K562 (cell line): ENCODE results near the gene KRTAP6-2. TPM values are rescaled to one million over a fixed set of nuclear protein-coding genes. Genes with fewer than 3 reads are reported as not detected.

ENCODE experiments used
- ATAC-seq: fragments of 200-7000 bp; cut with Tn5 transposase; 3 replicates; pipeline ENCODE4 v1.9.1; 2020; ENCODE audit warnings: moderate library complexity
- BruUV-seq: library from RNA; stranded (reverse); fragments of 400-500 nt; replicated peaks from 2 replicates; lab custom pipeline; 2021; lab: Mats Ljungman, UMichigan
- CTCF ChIA-PET: fragments of 300-600 bp; formaldehyde crosslinking; extraction: SDS; loops from one replicate; lab custom pipeline; 2021; ENCODE audit warnings: low intra/inter-chr PET ratio; lab: Yijun Ruan, JAX
- POLR2A ChIA-PET: fragments of 300-600, 350-650 bp; sonication (Branson Sonifier 250); formaldehyde crosslinking; extraction: SDS; loops from one replicate; lab custom pipeline; 2021; ENCODE audit warnings: antibody characterized with exemption, inconsistent platforms; lab: Yijun Ruan, JAX
- DNase-seq, 4 experiments: peaks; one replicate each; pipeline versions ENCODE4 v3.0.0 to v3.0.0-alpha.2; 2011 to 2018; ENCODE audit warnings: low spot score in 3 of 4, mixed read lengths in 3 of 4; ENCODE audit errors: extremely low read depth in 1 of 4
- FAIRE-seq: peaks from 2 replicates; lab custom pipeline; 2011; peaks lifted over from hg19 to GRCh38; lab: Jason Lieb, UNC
- H2AFZ ChIP-seq: 2 replicates; pipeline ENCODE4 v1.6.0; 2011; ENCODE audit warnings: low read depth, low read length, control low read depth, inconsistent platforms
- H3K27ac ChIP-seq: fragments of 200-600 bp; 3 replicates; pipeline ENCODE4 v1.8.0; 2011; ENCODE audit warnings: low read depth, mild to moderate bottlenecking, control low read depth, inconsistent platforms, low read length, moderate library complexity, mixed read lengths; ENCODE audit errors: extremely low read depth
- H3K27me3 ChIP-seq, 2 experiments: fragments of 300-600 bp in 1 of 2; 2 replicates in 1 of 2; 3 replicates in 1 of 2; pipeline versions ENCODE4 v1.6.0 to v1.8.0; 2011; ENCODE audit warnings: inconsistent platforms in 2 of 2, low read length in 2 of 2, mild to moderate bottlenecking in 1 of 2, mixed read lengths in 1 of 2, moderate library complexity in 1 of 2; ENCODE audit not compliant: control insufficient read depth in 2 of 2, insufficient read depth in 2 of 2
- H3K36me3 ChIP-seq: fragments of 300-600 bp; 3 replicates; pipeline ENCODE4 v1.8.0; 2011; ENCODE audit warnings: mild to moderate bottlenecking, low read length, inconsistent platforms; ENCODE audit not compliant: control insufficient read depth, insufficient read depth
- H3K4me1 ChIP-seq, 2 experiments: fragments of 200-600 bp in 1 of 2; replicated peaks in 1 of 2; 2 replicates in 1 of 2; 3 replicates in 1 of 2; pipeline versions ENCODE4 v1.5.1 to v1.8.0; 2011; ENCODE audit warnings: inconsistent platforms in 2 of 2, low read length in 2 of 2, mild to moderate bottlenecking in 1 of 2, mixed read lengths in 1 of 2, moderate library complexity in 1 of 2; ENCODE audit not compliant: control insufficient read depth in 2 of 2, insufficient read depth in 2 of 2
- H3K4me2 ChIP-seq: 2 replicates; pipeline ENCODE4 v1.6.1; 2011; ENCODE audit warnings: low read length, control low read depth, inconsistent platforms, mixed read lengths; ENCODE audit not compliant: insufficient read depth
- H3K4me3 ChIP-seq: fragments of 200-600 bp; sonication (generic), shearing (Covaris generic); 2 replicates; pipeline ENCODE4 v1.5.1; 2016; ENCODE audit warnings: control low read depth, inconsistent platforms
- H3K79me2 ChIP-seq: fragments of 200-600 bp; 3 replicates; pipeline ENCODE4 v1.8.0; 2011; ENCODE audit warnings: low read length, inconsistent platforms; ENCODE audit not compliant: control insufficient read depth, insufficient read depth
- H3K9ac ChIP-seq, 2 experiments: 2 replicates each; pipeline versions ENCODE4 v1.6.0 to v1.6.1; 2011; ENCODE audit warnings: low read depth in 2 of 2, low read length in 2 of 2, control low read depth in 1 of 2, inconsistent platforms in 1 of 2, mild to moderate bottlenecking in 1 of 2, mixed read lengths in 1 of 2; ENCODE audit not compliant: insufficient read depth in 1 of 2
- H3K9me1 ChIP-seq: one replicate; pipeline ENCODE4 v1.6.0; 2011; ENCODE audit warnings: inconsistent platforms, mild to moderate bottlenecking, low read length, moderate library complexity; ENCODE audit not compliant: control insufficient read depth, insufficient read depth
- H3K9me3 ChIP-seq: replicated peaks from 2 replicates; pipeline ENCODE4 v1.5.1; 2011; ENCODE audit warnings: low read depth, low read length, inconsistent platforms; ENCODE audit not compliant: control insufficient read depth, insufficient read depth
- H4K20me1 ChIP-seq: replicated peaks from 2 replicates; pipeline ENCODE4 v1.6.1; 2011; ENCODE audit warnings: low read length, inconsistent platforms, mixed read lengths; ENCODE audit not compliant: control insufficient read depth, insufficient read depth
- ATF2 ChIP-seq: sonication (generic); formaldehyde crosslinking; IDR thresholded peaks from 2 replicates; pipeline ENCODE4 v1.8.1; 2022; ENCODE audit warnings: missing genetic modification reagents
- BCL6 ChIP-seq: fragments of 250-450 bp; sonication (Bioruptor Pico); IDR thresholded peaks from 2 replicates; pipeline ENCODE4 v1.4.0; 2020
- BCLAF1 ChIP-seq, 2 experiments: fragments of 450-650 bp in 1 of 2; IDR thresholded peaks; 2 replicates each; pipeline ENCODE4 v1.6.1; 2011 to 2017; ENCODE audit warnings: low read depth in 2 of 2, antibody characterized with exemption in 1 of 2, borderline replicate concordance in 1 of 2, low read length in 1 of 2, mild to moderate bottlenecking in 1 of 2, mixed read lengths in 1 of 2; ENCODE audit not compliant: control insufficient read depth in 1 of 2
- FOSL1 ChIP-seq: fragments of 200-800 bp; sonication (Bioruptor generic); conservative IDR thresholded peaks from 2 replicates; pipeline ENCODE4 v1.6.1; 2016; ENCODE audit warnings: missing genetic modification characterization, missing compliant biosample characterization
- HIVEP1 ChIP-seq: fragments of 250-450 bp; sonication (Bioruptor Pico); IDR thresholded peaks from 2 replicates; pipeline ENCODE4 v1.4.0; 2020; ENCODE audit warnings: mild to moderate bottlenecking
- HLTF ChIP-seq: fragments of 450-650 bp; IDR thresholded peaks from 2 replicates; pipeline ENCODE4 v1.6.1; 2016
- HSF4 ChIP-seq: fragments of 250-450 bp; sonication (Bioruptor Pico); IDR thresholded peaks from 2 replicates; pipeline ENCODE4 v2.1.2; 2022; ENCODE audit warnings: mild to moderate bottlenecking, moderate library complexity, borderline replicate concordance
- PHF21A ChIP-seq: fragments of 450-650 bp; IDR thresholded peaks from 2 replicates; pipeline ENCODE4 v1.6.1; 2017; ENCODE audit warnings: low read depth, borderline replicate concordance
- POLR2AphosphoS5 ChIP-seq: IDR thresholded peaks from 2 replicates; pipeline ENCODE4 v1.6.1; 2011; ENCODE audit warnings: mild to moderate bottlenecking, low read depth, low read length, moderate library complexity; ENCODE audit not compliant: control insufficient read depth, insufficient read depth
- in situ Hi-C: fragments of 300-500 bp; cut with MboI; formaldehyde crosslinking; loops from 4 replicates; pipeline ENCODE4 v1.15.0; 2018; ENCODE audit warnings: inconsistent platforms, mixed read lengths
- intact Hi-C: fragments of 100-400 bp; cut with micrococcal nuclease; formaldehyde crosslinking; loops from 2 replicates; pipeline ENCODE4 v1.14.2; 2022
- polyA plus RNA-seq, 8 experiments: library from polyadenylated mRNA; depleted of rRNA in 4 of 8; stranded (reverse) in 5 of 8; unstranded in 3 of 8; fragments of >200 nt; fragmentation: Nextera tagmentation in 2 of 8; fragmentation: Illumina TruSeq in 1 of 8; extraction: Ambion mirVana in 2 of 8; extraction: Trizol in 1 of 8; gene quantifications; 2 replicates each; pipeline versions ENCODE4 v1.2.1 to v1.2.3, GENCODE V29; 2011 to 2014; ENCODE audit warnings: inconsistent platforms in 1 of 8, missing spikeins in 1 of 8
- total RNA-seq, 7 experiments: library from RNA; depleted of rRNA in 6 of 7; stranded (reverse); fragments of >200 nt in 6 of 7; fragmentation: Illumina TruSeq in 2 of 7; extraction: Trizol in 2 of 7; gene quantifications; 2 replicates each; pipeline versions ENCODE4 v1.2.1 to v1.2.3, GENCODE V29; 2011 to 2021; ENCODE audit warnings: low replicate concordance in 1 of 7

The KRTAP6-2 gene
- total and polyA plus RNA-seq, 9 of the 15 experiments (the other 6 are each of a cell fraction or from before 2014, with no cell fraction given), result not detected

- H4K20me1 ChIP-seq, result no peaks in the 10 kb centered on the region
- no peaks in the 10 kb centered on the region for H3K9me1 ChIP-seq
- no peak overlapping the region for H3K27ac ChIP-seq
- DNase-seq (no peak), FAIRE-seq (no peak), ATAC-seq (no peak)
- no peak overlapping the region for H2AFZ ChIP-seq
- H3K27me3 ChIP-seq, result no peaks in the 10 kb centered on the region
- no peaks in the 10 kb centered on the region for H3K79me2 ChIP-seq
- in situ Hi-C loops (no loop called here), intact Hi-C loops (no loop called here)
- H3K36me3 ChIP-seq, result no peaks in the 10 kb centered on the region
- H3K4me3 ChIP-seq, result no peak overlapping the region
- no peak for TF ChIP-seq PHF21A
- TF ChIP-seq BCL6 (CRISPR knock-in tag), result no peak
- TF ChIP-seq HSF4, result no peak
- TF ChIP-seq POLR2AphosphoS5, result no peak
- TF ChIP-seq BCLAF1 (IDR thresholded peaks at IDR 0.05; ENCODE audit: borderline replicate concordance in 1 of 2, control insufficient read depth in 1 of 2, low read depth in 2 of 2, low read length in 1 of 2), result no peak
- TF ChIP-seq ATF2 (CRISPR knock-in tag), result no peak
- TF ChIP-seq HLTF, result no peak
- no peak for TF ChIP-seq FOSL1
- TF ChIP-seq HIVEP1 (CRISPR knock-in tag), result no peak
- ChIA-PET CTCF (no interaction called here), POLR2A (no interaction called here)
- no peaks in the 10 kb centered on the region for H3K9me3 ChIP-seq
- no TSS peak for BruUV-seq
- no peak overlapping the region for H3K9ac ChIP-seq
- no peaks in the 10 kb centered on the region for H3K4me1 ChIP-seq
- no peak overlapping the region for H3K4me2 ChIP-seq
Measured at GRCh38 chr21:30567617-30568016, 31.1 kb downstream of the KRTAP6-2 start.
